ENCODE data around the gene SLC25A40. TPM values are rescaled to one million over a fixed set of nuclear protein-coding genes. Genes with fewer than 3 reads are reported as not detected.

SLC25A40 gene
- total RNA-seq, 1 experiment from 2014 or later, result 32.4 TPM

DNA sequence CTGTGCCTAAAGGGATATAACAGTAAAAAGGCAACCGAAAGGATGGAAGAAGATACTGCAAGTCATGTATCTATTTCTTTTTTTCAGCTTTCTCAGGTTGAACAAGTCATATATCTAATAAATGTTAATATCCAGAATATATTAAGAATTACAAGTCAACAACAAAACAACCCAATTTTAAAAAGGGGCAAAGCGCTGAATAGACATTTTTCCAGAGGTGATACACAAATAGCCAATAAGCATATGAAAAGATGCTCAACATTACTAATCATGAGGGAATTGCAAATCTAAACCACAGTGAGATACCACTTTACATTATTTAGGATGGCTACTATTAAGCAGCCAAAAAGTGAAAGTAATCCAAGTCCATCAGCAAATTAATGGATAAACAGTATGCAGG is 23.1 kb upstream of the SLC25A40 start:
- no TSS peak for BruUV-seq (replicated peaks)
- ATAC-seq, result no peak
- H3K36me3 ChIP-seq (ENCODE audit: control insufficient read depth in 1 of 2, insufficient read depth in 2 of 2, low read length in 2 of 2), result peaks cover 18 to 48% of the 10 kb centered on the region in 2 experiments

DNA sequence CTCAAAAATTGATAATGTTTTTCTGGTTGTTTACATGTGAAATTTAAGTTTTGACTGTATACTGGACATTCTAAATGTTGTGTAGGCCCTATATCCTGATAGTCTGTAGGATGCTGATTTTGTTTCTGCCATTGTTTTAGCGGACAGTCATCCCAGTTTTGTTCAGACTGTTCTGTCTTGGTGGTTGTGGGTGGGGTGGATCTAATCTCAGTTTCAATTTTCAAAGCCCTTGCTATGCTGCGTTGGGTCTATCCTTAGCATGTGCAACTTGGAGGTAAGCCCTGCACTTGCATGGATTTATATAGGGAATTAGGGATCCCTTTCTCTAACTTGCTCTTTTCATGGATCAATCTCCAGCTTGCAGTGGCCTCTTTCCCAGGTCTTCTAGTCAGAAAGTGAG is 19.2 kb upstream of the SLC25A40 start:
- no peak for TF ChIP-seq ELF1 (IDR thresholded peaks at IDR 0.05; ENCODE audit: borderline replicate concordance, low read depth)
- no peak for TF ChIP-seq EGR1 (IDR thresholded peaks at IDR 0.05; ENCODE audit: low read depth)
- no peak for TF ChIP-seq CEBPB (IDR thresholded peaks at IDR 0.05; ENCODE audit: low read depth)
- TF ChIP-seq, protein P1, sequence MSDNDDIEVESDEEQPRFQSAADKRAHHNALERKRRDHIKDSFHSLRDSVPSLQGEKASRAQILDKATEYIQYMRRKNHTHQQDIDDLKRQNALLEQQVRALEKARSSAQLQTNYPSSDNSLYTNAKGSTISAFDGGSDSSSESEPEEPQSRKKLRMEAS (IDR thresholded peaks at IDR 0.05), result no peak
- TF ChIP-seq, protein P2, sequence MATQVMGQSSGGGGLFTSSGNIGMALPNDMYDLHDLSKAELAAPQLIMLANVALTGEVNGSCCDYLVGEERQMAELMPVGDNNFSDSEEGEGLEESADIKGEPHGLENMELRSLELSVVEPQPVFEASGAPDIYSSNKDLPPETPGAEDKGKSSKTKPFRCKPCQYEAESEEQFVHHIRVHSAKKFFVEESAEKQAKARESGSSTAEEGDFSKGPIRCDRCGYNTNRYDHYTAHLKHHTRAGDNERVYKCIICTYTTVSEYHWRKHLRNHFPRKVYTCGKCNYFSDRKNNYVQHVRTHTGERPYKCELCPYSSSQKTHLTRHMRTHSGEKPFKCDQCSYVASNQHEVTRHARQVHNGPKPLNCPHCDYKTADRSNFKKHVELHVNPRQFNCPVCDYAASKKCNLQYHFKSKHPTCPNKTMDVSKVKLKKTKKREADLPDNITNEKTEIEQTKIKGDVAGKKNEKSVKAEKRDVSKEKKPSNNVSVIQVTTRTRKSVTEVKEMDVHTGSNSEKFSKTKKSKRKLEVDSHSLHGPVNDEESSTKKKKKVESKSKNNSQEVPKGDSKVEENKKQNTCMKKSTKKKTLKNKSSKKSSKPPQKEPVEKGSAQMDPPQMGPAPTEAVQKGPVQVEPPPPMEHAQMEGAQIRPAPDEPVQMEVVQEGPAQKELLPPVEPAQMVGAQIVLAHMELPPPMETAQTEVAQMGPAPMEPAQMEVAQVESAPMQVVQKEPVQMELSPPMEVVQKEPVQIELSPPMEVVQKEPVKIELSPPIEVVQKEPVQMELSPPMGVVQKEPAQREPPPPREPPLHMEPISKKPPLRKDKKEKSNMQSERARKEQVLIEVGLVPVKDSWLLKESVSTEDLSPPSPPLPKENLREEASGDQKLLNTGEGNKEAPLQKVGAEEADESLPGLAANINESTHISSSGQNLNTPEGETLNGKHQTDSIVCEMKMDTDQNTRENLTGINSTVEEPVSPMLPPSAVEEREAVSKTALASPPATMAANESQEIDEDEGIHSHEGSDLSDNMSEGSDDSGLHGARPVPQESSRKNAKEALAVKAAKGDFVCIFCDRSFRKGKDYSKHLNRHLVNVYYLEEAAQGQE (IDR thresholded peaks at IDR 0.05; ENCODE audit: low read depth), result no peak
- no peak for TF ChIP-seq YY1 (IDR thresholded peaks at IDR 0.05; ENCODE audit: extremely low read depth, insufficient replicate concordance, low read depth, low read length)
- no peak for TF ChIP-seq SRF (IDR thresholded peaks at IDR 0.05; ENCODE audit: low read depth)
- no peak for TF ChIP-seq SIN3A (IDR thresholded peaks at IDR 0.05; ENCODE audit: low read depth)
- no peaks in the 10 kb centered on the region for H3K9me2 ChIP-seq (ENCODE audit: insufficient read depth)
- intact Hi-C loops (cut with micrococcal nuclease), result no loop called here
- no peak overlapping the region for H3K27ac ChIP-seq (ENCODE audit: low read depth, low read length)
- no peaks in the 10 kb centered on the region for H3K27me3 ChIP-seq (ENCODE audit: insufficient read depth, low read length)
- no peak overlapping the region for H2AFZ ChIP-seq (ENCODE audit: low read depth, low read length, poor library complexity, severe bottlenecking)
- ChIA-PET POLR2A (no interaction called here), CTCF (no interaction called here), RAD21 (ENCODE audit: low non-redundant PET in 1 of 2, low total read pairs in 2 of 2, uncharacterized antibody in 2 of 2, unreplicated experiment in 2 of 2) (no interaction called here)
- no peaks in the 10 kb centered on the region for H3K9me3 ChIP-seq (ENCODE audit: control insufficient read depth in 1 of 2, insufficient read depth in 1 of 2, low read depth in 1 of 2, low read length in 2 of 2)
- H3K4me2 ChIP-seq (ENCODE audit: low read length), result no peak overlapping the region
- H3K4me1 ChIP-seq (ENCODE audit: control insufficient read depth in 1 of 2, insufficient read depth in 2 of 2, low read length in 2 of 2), result no peaks in the 10 kb centered on the region
- no peak for DNase-seq (ENCODE audit: low read depth, low spot score)
- H4K20me1 ChIP-seq (ENCODE audit: insufficient read depth), result no peaks in the 10 kb centered on the region
- H3K4me3 ChIP-seq (replicated peaks in 1 of 2; ENCODE audit: low read depth in 1 of 2, low read length in 2 of 2), result no peak overlapping the region
- BruUV-seq (replicated peaks), result no TSS peak
- ATAC-seq, result no peak
- peaks cover 13 to 46% of the 10 kb centered on the region in 2 experiments for H3K36me3 ChIP-seq (ENCODE audit: control insufficient read depth in 1 of 2, insufficient read depth in 2 of 2, low read length in 2 of 2)
- no peak overlapping the region for H3K9ac ChIP-seq (ENCODE audit: low read length)
- peaks cover 80% of the 10 kb centered on the region for H3K79me2 ChIP-seq (ENCODE audit: insufficient read depth, low read length)

More for the DNA sequence above, 23.1 kb upstream of the SLC25A40 start:
- intact Hi-C loops (cut with micrococcal nuclease), result no loop called here
- no peak overlapping the region for H3K27ac ChIP-seq (ENCODE audit: low read depth, low read length)
- TF ChIP-seq JUND (IDR thresholded peaks at IDR 0.05), result no peak
- H3K4me1 ChIP-seq (ENCODE audit: control insufficient read depth in 1 of 2, insufficient read depth in 2 of 2, low read length in 2 of 2), result no peaks in the 10 kb centered on the region
- H3K9me3 ChIP-seq (ENCODE audit: control insufficient read depth in 1 of 2, insufficient read depth in 1 of 2, low read depth in 1 of 2, low read length in 2 of 2), result no peaks in the 10 kb centered on the region
- DNase-seq (ENCODE audit: low read depth, low spot score), result no peak
- POLR2A ChIA-PET, result no interaction called here
- no peak overlapping the region for H3K4me2 ChIP-seq (ENCODE audit: low read length)
- CTCF ChIA-PET, result no interaction called here
- H4K20me1 ChIP-seq (ENCODE audit: insufficient read depth), result no peaks in the 10 kb centered on the region
- no peaks in the 10 kb centered on the region for H3K27me3 ChIP-seq (ENCODE audit: insufficient read depth, low read length)
- H2AFZ ChIP-seq (ENCODE audit: low read depth, low read length, poor library complexity, severe bottlenecking), result no peak overlapping the region
- no peaks in the 10 kb centered on the region for H3K9me2 ChIP-seq (ENCODE audit: insufficient read depth)
- peaks cover 52% of the 10 kb centered on the region for H3K79me2 ChIP-seq (ENCODE audit: insufficient read depth, low read length)
- RAD21 ChIA-PET (ENCODE audit: low non-redundant PET in 1 of 2, low total read pairs in 2 of 2, uncharacterized antibody in 2 of 2, unreplicated experiment in 2 of 2), result no interaction called here
- no peak overlapping the region for H3K4me3 ChIP-seq (replicated peaks in 1 of 2; ENCODE audit: low read depth in 1 of 2, low read length in 2 of 2)
- H3K9ac ChIP-seq (ENCODE audit: low read length), result no peak overlapping the region
